ENCODE results near the gene PARP3. TPM values are rescaled to one million over a fixed set of nuclear protein-coding genes. Genes with fewer than 3 reads are reported as not detected.

PARP3 gene
- polyA plus RNA-seq, 3 donors, result 15.0 to 16.2 (median 16.2) TPM

GRCh38 chr3:51933471-51934138 is 8.6 kb upstream of the PARP3 start:
- no peak for DNase-seq (ENCODE audit: low read depth in 3 of 3, low spot score in 2 of 3)

DNA sequence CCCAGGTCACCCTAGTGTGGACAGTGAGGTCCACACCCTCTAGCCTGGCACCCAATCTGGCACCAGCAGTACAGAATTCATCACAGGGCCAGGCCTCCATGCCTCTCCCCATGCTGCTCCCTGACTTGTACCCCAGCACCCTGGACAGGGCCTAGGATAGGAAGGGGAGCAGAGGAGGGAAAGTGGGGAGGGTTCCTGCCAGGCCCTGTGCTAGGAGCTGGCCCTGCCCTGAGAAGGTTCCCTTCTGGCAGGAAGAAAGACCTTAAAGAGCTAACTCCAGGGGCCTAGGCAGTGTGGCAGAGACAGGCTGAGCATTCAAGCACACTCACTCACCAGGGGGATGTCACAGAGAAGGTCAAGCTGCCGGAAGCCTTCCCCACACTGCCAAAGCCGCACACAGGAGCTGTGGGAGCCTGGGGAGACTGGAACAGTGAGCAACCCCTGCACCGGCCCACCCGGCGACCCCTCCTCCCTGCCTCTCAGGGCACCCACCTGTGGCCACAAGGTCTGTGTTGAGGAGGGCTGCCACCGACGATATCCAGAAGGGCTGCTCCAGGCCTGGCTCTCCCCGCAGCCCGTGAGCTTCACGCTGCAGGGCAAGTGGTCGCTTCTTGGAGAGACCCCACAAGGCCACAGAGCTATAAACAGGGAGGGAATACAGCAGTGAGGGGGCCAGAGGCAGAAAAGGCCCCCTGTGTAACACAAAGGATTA is 7.9 kb upstream of the PARP3 start:
- no peak for DNase-seq (ENCODE audit: low read depth in 3 of 3, low spot score in 2 of 3)

DNA sequence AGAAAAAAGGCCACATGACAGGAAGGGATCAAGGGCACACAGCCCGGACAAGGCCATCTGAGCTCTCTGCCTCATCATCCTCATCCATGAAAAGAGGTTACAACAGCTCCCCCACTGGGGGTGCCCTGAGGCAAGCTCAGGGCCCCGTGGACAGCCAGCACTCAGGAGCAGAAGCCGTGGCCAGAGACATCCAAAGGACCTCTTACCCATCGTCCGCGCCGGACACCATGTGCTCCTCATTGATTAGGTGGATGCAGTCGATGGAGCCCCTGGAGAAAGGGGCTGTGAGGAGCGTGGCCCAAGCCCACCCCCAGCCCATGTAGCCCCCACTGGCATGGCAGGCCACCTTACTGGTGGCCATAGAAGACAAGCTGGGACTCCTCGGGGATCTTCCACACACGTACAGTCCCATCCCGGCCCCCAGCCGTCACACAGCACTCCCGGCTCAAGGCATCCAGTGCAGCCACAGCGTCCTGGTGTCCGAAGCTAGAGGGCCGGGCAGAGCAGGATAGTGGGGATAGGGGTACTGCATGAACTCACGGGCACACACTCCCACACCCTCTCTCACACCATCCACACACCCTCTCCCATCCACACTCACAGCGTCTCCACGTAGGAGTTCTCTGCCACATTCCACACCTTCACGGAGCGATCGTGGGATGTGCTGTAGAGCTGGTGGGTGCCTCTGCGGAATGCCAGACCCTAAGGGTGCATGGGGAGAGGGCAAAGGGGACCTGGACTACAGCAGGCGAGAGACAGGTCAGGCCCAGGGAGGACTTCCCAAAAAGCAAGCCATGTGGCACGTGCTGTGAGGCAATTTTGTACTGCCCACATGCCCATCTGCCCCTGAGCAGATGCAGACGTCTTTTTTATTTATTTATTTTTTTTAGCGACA is 6.9 kb upstream of the PARP3 start:
- no peak for DNase-seq (ENCODE audit: low read depth in 3 of 3, low spot score in 2 of 3)

DNA sequence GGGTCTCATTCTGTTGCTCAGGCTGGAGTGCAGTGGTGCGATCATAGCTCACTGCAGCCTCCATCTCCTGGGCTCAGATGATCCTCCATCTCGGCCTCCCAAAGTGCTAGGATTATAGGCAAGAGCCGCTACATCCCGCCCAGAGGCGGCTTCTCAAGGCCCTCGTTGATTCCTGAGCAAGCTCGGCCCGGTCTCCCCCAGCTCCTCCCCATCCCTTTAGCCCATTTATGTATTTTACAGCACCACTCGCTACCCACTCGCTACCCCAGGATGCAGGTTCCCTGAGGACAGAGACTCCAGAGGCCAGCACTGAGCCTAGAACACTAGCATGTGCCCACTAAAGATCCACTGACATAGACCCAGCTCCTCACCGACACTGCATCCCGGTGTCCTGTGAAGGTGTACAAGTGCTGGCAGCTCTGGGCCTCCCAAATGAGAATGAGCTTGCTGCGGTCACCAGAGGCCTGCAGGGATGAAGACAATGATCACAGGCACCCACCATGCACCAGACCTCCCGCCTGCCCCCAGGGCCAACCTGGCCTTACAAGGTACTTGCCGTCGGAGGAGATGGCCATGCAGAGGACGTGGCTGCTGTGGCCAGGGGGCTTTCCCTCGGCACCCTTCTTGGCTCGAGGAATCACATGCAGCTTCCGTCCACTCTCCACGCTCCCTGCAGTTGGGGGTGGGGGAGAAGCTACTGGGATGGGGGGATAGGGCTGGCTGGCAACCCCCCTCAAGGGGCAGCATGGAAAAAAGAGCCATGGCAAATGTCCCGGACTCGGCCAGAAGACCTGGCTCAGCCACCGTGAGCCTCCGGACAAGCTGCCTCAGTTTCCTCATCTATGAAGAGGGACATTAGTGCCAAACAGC is 6.0 kb upstream of the PARP3 start:
- no peak for DNase-seq (ENCODE audit: low read depth in 3 of 3, low spot score in 2 of 3)

GRCh38 chr3:51937014-51937413 is 5.1 kb upstream of the PARP3 start:
- DNase-seq (ENCODE audit: low read depth in 3 of 3, low spot score in 2 of 3), result no peak

GRCh38 chr3:51937611-51938450 is 4.3 kb upstream of the PARP3 start:
- DNase-seq (ENCODE audit: low read depth in 3 of 3, low spot score in 2 of 3), result no peak

- DNase-seq (ENCODE audit: low read depth in 3 of 3, low spot score in 2 of 3), result no peak
Observed at GRCh38 chr3:51938780-51939425, 3.3 kb upstream of the PARP3 start.

DNA sequence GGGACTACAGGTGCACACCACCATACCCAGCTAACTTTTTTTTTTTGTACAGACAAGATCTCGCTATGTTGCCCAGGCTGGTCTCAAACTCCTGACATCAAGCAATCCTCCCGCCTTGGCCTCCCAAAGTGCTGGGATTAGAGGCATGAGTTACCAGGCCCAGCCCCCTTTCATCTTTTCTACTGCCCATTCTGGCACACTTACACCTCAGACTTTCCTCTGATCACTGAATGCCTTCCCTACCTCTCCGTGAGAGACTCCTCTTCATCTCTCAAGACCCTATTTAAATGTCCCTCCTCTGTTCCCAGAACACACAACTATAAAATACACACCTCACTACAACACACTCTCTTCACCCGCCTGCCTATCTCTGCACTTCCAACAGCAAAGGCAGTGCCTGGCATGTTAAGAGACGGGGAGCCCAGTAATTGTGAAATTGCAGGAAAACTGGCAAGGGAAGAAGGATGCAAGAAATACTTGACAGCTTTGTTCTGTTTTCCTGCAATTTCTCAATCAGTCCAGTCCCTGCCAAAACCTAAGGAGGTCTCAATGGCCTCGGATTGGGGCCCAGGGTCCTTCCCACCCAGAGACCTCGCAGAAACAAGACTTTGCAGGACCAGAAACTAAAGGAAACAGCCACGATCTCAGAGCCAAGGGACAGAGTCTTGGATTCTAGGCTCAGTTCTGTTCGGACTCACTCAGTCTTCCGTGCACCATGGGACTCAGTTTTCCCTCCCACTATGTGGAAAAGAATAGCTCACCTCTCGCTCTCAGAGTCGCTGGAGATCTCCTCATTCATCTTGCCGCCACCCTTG is 1.3 kb upstream of the PARP3 start:
- no peak for DNase-seq (ENCODE audit: low read depth in 3 of 3, low spot score in 2 of 3)

DNA sequence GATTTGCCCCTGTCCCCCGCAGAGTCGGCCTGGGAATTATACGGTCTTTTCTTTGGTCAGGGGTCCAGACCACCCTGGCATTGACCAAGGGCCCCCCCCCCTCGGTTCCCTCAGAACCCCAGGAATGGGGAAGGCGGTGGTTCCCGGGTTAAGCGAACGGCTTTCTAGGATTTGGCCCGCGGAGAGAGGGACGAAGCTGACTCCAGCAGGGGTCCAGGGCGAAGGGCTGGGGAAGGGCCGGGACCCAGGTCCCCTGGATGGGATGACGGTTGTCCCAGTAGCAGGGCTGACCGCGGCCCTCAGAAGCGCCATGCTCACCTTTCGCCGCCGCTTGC is 733 bp upstream of the PARP3 start:
- no peak for DNase-seq (ENCODE audit: low read depth in 3 of 3, low spot score in 2 of 3)

DNA sequence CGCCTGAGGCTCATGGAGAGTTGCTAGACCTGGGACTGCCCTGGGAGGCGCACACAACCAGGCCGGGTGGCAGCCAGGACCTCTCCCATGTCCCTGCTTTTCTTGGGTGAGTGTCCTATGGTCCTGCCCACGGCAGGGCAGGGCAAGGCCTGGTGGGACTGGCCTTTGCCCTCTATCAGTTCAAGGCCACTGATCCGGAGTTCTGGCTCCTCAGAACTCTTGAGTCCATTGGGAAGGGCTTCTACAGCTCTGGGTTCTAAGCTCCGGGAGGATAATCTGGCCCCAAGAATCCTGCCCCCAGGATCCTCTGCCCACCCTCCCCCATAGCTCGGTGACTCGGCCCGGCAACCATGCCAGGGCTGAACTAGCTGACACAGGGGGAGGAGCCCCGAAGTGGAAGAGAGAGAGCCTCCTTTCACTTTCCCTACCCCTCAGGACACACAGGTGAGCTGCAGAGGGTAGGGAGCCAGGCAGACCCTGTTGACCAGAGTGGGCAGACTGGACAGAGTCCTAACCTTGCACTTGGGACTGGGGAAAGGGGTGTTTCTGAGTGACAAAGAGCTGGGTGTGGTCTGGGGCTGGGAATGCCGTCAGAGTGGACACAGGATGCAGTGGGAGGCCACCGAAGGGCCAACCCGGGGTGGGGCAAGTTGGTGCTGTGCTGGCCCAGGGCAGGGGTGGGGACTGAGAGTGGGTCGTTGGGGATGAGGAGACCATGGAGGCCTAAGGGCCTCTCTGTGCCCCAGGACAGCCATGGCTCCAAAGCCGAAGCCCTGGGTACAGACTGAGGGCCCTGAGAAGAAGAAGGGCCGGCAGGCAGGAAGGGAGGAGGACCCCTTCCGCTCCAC is 664 bp downstream of the PARP3 start:
- DNase-seq (ENCODE audit: low read depth in 3 of 3, low spot score in 2 of 3), result no peak

- no peak for DNase-seq (ENCODE audit: low read depth in 3 of 3, low spot score in 2 of 3)
Observed at GRCh38 chr3:51943451-51944391, 1.6 kb downstream of the PARP3 start.

- no peak for DNase-seq (ENCODE audit: low read depth in 3 of 3, low spot score in 2 of 3)
Observed at GRCh38 chr3:51944451-51945021, 2.4 kb downstream of the PARP3 start.

DNA sequence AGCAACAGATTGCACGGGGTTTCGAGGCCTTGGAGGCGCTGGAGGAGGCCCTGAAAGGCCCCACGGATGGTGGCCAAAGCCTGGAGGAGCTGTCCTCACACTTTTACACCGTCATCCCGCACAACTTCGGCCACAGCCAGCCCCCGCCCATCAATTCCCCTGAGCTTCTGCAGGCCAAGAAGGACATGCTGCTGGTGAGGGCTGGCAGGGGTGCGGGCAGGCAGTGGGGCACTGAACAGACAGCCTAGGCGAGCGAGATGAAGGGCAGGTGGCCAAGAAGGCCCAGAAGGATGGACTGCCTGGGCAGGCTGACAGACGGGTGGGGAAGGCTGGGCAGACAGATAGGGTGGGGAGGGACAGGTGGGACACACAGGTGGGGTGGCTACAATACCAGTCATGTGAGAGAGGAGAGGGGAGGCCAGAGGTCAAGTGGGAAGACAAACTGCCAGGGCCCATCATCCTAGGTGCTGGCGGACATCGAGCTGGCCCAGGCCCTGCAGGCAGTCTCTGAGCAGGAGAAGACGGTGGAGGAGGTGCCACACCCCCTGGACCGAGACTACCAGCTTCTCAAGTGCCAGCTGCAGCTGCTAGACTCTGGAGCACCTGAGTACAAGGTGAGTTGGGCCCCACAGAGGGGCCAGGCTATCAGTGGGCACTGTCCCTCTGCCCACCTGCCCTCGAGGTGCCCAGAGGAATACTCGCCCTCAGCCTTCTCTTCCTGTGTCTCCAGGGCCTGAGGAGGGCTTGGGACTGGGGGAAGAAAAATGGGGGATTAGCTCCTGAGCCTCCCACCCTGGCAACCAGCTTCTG is 3.1 kb downstream of the PARP3 start:
- DNase-seq (ENCODE audit: low read depth in 3 of 3, low spot score in 2 of 3), result no peak

GRCh38 chr3:51945926-51946705 is 4.0 kb downstream of the PARP3 start:
- DNase-seq (ENCODE audit: low read depth in 3 of 3, low spot score in 2 of 3), result no peak

All from right renal cortex interstitium (tissue), 3 donors.